H9 (cell line): Measurements from ENCODE around the gene NARF. TPM values are rescaled to one million over a fixed set of nuclear protein-coding genes. Genes with fewer than 3 reads are reported as not detected.

ENCODE experiments used
- DNase-seq: peaks from one replicate; pipeline ENCODE4 v3.0.0-alpha.2; 2017
- H2AFZ ChIP-seq: one replicate; pipeline ENCODE4 v1.6.1; 2013; ENCODE audit warnings: mild to moderate bottlenecking, low read length, control low read depth, moderate library complexity
- H2AK5ac ChIP-seq: 2 replicates; pipeline ENCODE4 v1.6.1; 2013; ENCODE audit warnings: low read length, control low read depth, mixed read lengths; ENCODE audit not compliant: insufficient read length
- H2BK120ac ChIP-seq: one replicate; pipeline ENCODE4 v1.6.1; 2013; ENCODE audit warnings: low read depth, mild to moderate bottlenecking, low read length, control low read depth, inconsistent platforms; ENCODE audit not compliant: poor library complexity, severe bottlenecking
- H2BK12ac ChIP-seq: 2 replicates; pipeline ENCODE4 v1.6.1; 2013; ENCODE audit warnings: low read length, control low read depth, mixed read lengths, low read depth; ENCODE audit not compliant: insufficient read length
- H2BK15ac ChIP-seq: 2 replicates; pipeline ENCODE4 v1.6.1; 2013; ENCODE audit warnings: low read depth, low read length, control low read depth
- H2BK20ac ChIP-seq: one replicate; pipeline ENCODE4 v1.6.1; 2013; ENCODE audit warnings: low read depth, mild to moderate bottlenecking, low read length, control low read depth, inconsistent platforms; ENCODE audit not compliant: poor library complexity, severe bottlenecking
- H2BK5ac ChIP-seq: 2 replicates; pipeline ENCODE4 v1.6.1; 2013; ENCODE audit warnings: low read length, control low read depth, mixed read lengths; ENCODE audit not compliant: insufficient read length
- H3K14ac ChIP-seq: 2 replicates; pipeline ENCODE4 v1.6.1; 2013; ENCODE audit warnings: low read length, control low read depth; ENCODE audit not compliant: insufficient read depth
- H3K18ac ChIP-seq: 2 replicates; pipeline ENCODE4 v1.6.1; 2013; ENCODE audit warnings: low read depth, mild to moderate bottlenecking, mixed read lengths, low read length, control low read depth; ENCODE audit not compliant: insufficient read length
- H3K23ac ChIP-seq: 2 replicates; pipeline ENCODE4 v1.6.1; 2013; ENCODE audit warnings: low read length, control low read depth, mixed read lengths, low read depth; ENCODE audit not compliant: insufficient read length
- H3K23me2 ChIP-seq: 2 replicates; pipeline ENCODE4 v1.6.1; 2013; ENCODE audit warnings: low read depth, mild to moderate bottlenecking, mixed read lengths, low read length, control low read depth; ENCODE audit not compliant: insufficient read length, poor library complexity, severe bottlenecking
- H3K27ac ChIP-seq: 2 replicates; pipeline ENCODE4 v1.5.1; 2013; ENCODE audit warnings: low read length, control low read depth, mixed read lengths, low read depth; ENCODE audit not compliant: insufficient read length
- H3K27me3 ChIP-seq: 2 replicates; pipeline ENCODE4 v1.6.1; 2013; ENCODE audit warnings: low read length, control low read depth, inconsistent platforms; ENCODE audit not compliant: insufficient read depth
- H3K4ac ChIP-seq: 2 replicates; pipeline ENCODE4 v1.6.1; 2013; ENCODE audit warnings: low read depth, mild to moderate bottlenecking, control low read depth, inconsistent platforms, low read length, moderate library complexity
- H3K4me1 ChIP-seq: 2 replicates; pipeline ENCODE4 v1.6.1; 2013; ENCODE audit warnings: low read length, control low read depth, inconsistent platforms; ENCODE audit not compliant: insufficient read depth
- H3K4me2 ChIP-seq: 2 replicates; pipeline ENCODE4 v1.6.1; 2013; ENCODE audit warnings: low read length, control low read depth, mixed read lengths; ENCODE audit not compliant: insufficient read length, insufficient read depth
- H3K56ac ChIP-seq: 2 replicates; pipeline ENCODE4 v1.6.1; 2013; ENCODE audit warnings: low read depth, mild to moderate bottlenecking, mixed read lengths, low read length, control low read depth; ENCODE audit not compliant: insufficient read length
- H3K79me1 ChIP-seq: 2 replicates; pipeline ENCODE4 v1.6.1; 2013; ENCODE audit warnings: low read depth, mild to moderate bottlenecking, moderate library complexity, low read length, control low read depth, inconsistent platforms; ENCODE audit not compliant: insufficient read depth, poor library complexity, severe bottlenecking
- H3K79me2 ChIP-seq: 2 replicates; pipeline ENCODE4 v1.6.1; 2013; ENCODE audit warnings: low read length, control low read depth, inconsistent platforms; ENCODE audit not compliant: insufficient read depth
- H3K9ac ChIP-seq: 2 replicates; pipeline ENCODE4 v1.6.1; 2013; ENCODE audit warnings: low read length, control low read depth, mixed read lengths; ENCODE audit not compliant: insufficient read length; ENCODE audit errors: extremely low read depth
- H3K9me3 ChIP-seq: one replicate; pipeline ENCODE4 v1.6.1; 2013; ENCODE audit warnings: low read depth, low read length, inconsistent platforms; ENCODE audit not compliant: control insufficient read depth
- H3T11ph ChIP-seq: one replicate; pipeline ENCODE4 v1.6.1; 2013; ENCODE audit warnings: mild to moderate bottlenecking, low read length, control low read depth, inconsistent platforms
- H4K20me1 ChIP-seq: one replicate; pipeline ENCODE4 v1.6.1; 2013; ENCODE audit not compliant: control insufficient read depth, insufficient read length, insufficient read depth
- H4K5ac ChIP-seq: 2 replicates; pipeline ENCODE4 v1.6.1; 2013; ENCODE audit warnings: low read depth, mild to moderate bottlenecking, mixed read lengths, low read length, control low read depth; ENCODE audit not compliant: insufficient read length
- H4K8ac ChIP-seq: replicated peaks from 2 replicates; pipeline ENCODE4 v1.6.1; 2013; ENCODE audit warnings: low read length, control low read depth, mixed read lengths, low read depth; ENCODE audit not compliant: insufficient read length
- H4K91ac ChIP-seq: 2 replicates; pipeline ENCODE4 v1.6.1; 2013; ENCODE audit warnings: low read depth, mild to moderate bottlenecking, moderate library complexity, mixed read lengths, low read length, control low read depth; ENCODE audit not compliant: insufficient read length
- H3K27ac Mint-ChIP-seq, 3 experiments: 2 replicates in 2 of 3; 3 replicates in 1 of 3; pipeline ENCODE4 v1.8.0; 2020 to 2021; ENCODE audit warnings: mixed read lengths in 3 of 3, mild to moderate bottlenecking in 1 of 3, moderate library complexity in 1 of 3
- H3K27me3 Mint-ChIP-seq: 2 replicates; pipeline ENCODE4 v1.8.0; 2021; ENCODE audit warnings: low read depth, mild to moderate bottlenecking, moderate library complexity, mixed read lengths
- H3K36me3 Mint-ChIP-seq, 3 experiments: 2 replicates in 2 of 3; 3 replicates in 1 of 3; pipeline ENCODE4 v1.8.0; 2020 to 2021; ENCODE audit warnings: low read depth in 3 of 3, mixed read lengths in 3 of 3; ENCODE audit not compliant: insufficient read depth in 1 of 3
- H3K4me1 Mint-ChIP-seq, 2 experiments: 2 replicates each; pipeline ENCODE4 v1.8.0; 2020; ENCODE audit warnings: mixed read lengths in 2 of 2
- H3K4me3 Mint-ChIP-seq, 2 experiments: 2 replicates in 1 of 2; 3 replicates in 1 of 2; pipeline ENCODE4 v1.8.0; 2020 to 2021; ENCODE audit warnings: mild to moderate bottlenecking in 2 of 2, mixed read lengths in 2 of 2, moderate library complexity in 1 of 2
- H3K9me3 Mint-ChIP-seq, 2 experiments: 2 replicates in 1 of 2; 3 replicates in 1 of 2; pipeline ENCODE4 v1.8.0; 2020; ENCODE audit warnings: mild to moderate bottlenecking in 2 of 2, mixed read lengths in 2 of 2, moderate library complexity in 1 of 2
- CTCF ChIP-seq: fragments of 200-600 bp; sonication (generic); conservative IDR thresholded peaks from 3 replicates; pipeline ENCODE4 v1.8.0; 2021; ENCODE audit warnings: antibody characterized with exemption, mild to moderate bottlenecking
- WGBS: extraction: QIAGEN DNeasy Blood & Tissue Kit; methylation state at CpG from one replicate; pipeline ENCODE4 v1.1.7; 2013; ENCODE audit warnings: missing lambda C conversion rate, low lambda C conversion rate, mixed read lengths; ENCODE audit not compliant: insufficient read length; ENCODE audit errors: extremely low coverage; 5-methylcytosine and 5-hydroxymethylcytosine counted together
- total RNA-seq: library from RNA; stranded (reverse); gene quantifications from 2 replicates; pipeline ENCODE4 v1.2.1, GENCODE V29; 2021

NARF gene
- total RNA-seq, 1 experiment from 2014 or later = 124 TPM

GRCh38 chr17:82528484-82529265, 70.1 kb downstream of the NARF start:
- no peak overlapping the region for H2BK15ac ChIP-seq
- no peak overlapping the region for H2AK5ac ChIP-seq
- H3K27me3 Mint-ChIP-seq = no peaks in the 10 kb centered on the region; the same call in 1 of the 2 replicates
- WGBS = no CpG with 5 or more reads among the region's 17 CpGs
- H3K79me1 ChIP-seq = no peaks in the 10 kb centered on the region
- H3K23ac ChIP-seq = no peak overlapping the region
- H3K4me1 ChIP-seq = peaks cover 2% of the 10 kb centered on the region; the same call in 1 of the 2 replicates
- no peak overlapping the region for H2BK12ac ChIP-seq
- H4K5ac ChIP-seq = no peak overlapping the region
- peaks cover 3% of the 10 kb centered on the region for H4K20me1 ChIP-seq
- H3K9me3 ChIP-seq = no peaks in the 10 kb centered on the region
- H3K79me2 ChIP-seq = peaks cover 75% of the 10 kb centered on the region
- H2BK120ac ChIP-seq = no peak overlapping the region
- H3K4ac ChIP-seq = no peak overlapping the region
- H2AFZ ChIP-seq = no peak overlapping the region
- H3K4me2 ChIP-seq = no peak overlapping the region
- no peak overlapping the region for H3K9ac ChIP-seq
- H3K9me3 Mint-ChIP-seq = no peaks in the 10 kb centered on the region
- peaks cover 21 to 41% of the 10 kb centered on the region in 2 experiments for H3K4me1 Mint-ChIP-seq
- H3K18ac ChIP-seq = no peak overlapping the region
- no peak overlapping the region for H4K8ac ChIP-seq
- peak overlapping the region in 1 of 2 experiments; percentile 8; a peak in 2 of 5 replicates for H3K4me3 Mint-ChIP-seq
- H2BK5ac ChIP-seq = no peak overlapping the region
- no peak overlapping the region for H3K56ac ChIP-seq
- peaks cover 3 to 4% (median 3%) of the 10 kb centered on the region in 3 experiments; a peak in 6 of 7 replicates for H3K36me3 Mint-ChIP-seq
- no peaks in the 10 kb centered on the region for H3K27me3 ChIP-seq
- no peak overlapping the region for H4K91ac ChIP-seq
- H3K27ac Mint-ChIP-seq = peak overlapping the region; percentile 19 to 81 (median 65); a peak in 5 of 7 replicates
- H3T11ph ChIP-seq = no peak overlapping the region
- no peak overlapping the region for H3K27ac ChIP-seq
- H3K23me2 ChIP-seq = no peaks in the 10 kb centered on the region
- H2BK20ac ChIP-seq = no peak overlapping the region
- peak; percentile 52 for DNase-seq
- peak; percentile 31; the same call in 2 of the 3 replicates for TF ChIP-seq CTCF
- no peak overlapping the region for H3K14ac ChIP-seq
